Chondrocyte (in vitro differentiated cells): ENCODE measurements around the gene CD33. TPM values are rescaled to one million over a fixed set of nuclear protein-coding genes. Genes with fewer than 3 reads are reported as not detected.

Experiments
- DNase-seq: peaks from one replicate; pipeline ENCODE4 v3.0.0; 2021; ENCODE audit warnings: mixed read lengths, low spot score
- H3K27ac Mint-ChIP-seq: one replicate; pipeline ENCODE4 v1.8.0; 2021; ENCODE audit warnings: mild to moderate bottlenecking, moderate library complexity, mixed read lengths; ENCODE audit not compliant: unreplicated experiment
- H3K27me3 Mint-ChIP-seq: 2 replicates; pipeline ENCODE4 v1.8.0; 2021; ENCODE audit warnings: low read depth, mixed read lengths
- H3K36me3 Mint-ChIP-seq: 2 replicates; pipeline ENCODE4 v1.8.0; 2021; ENCODE audit warnings: low read depth, mixed read lengths
- H3K4me1 Mint-ChIP-seq: 2 replicates; pipeline ENCODE4 v1.8.0; 2021; ENCODE audit warnings: low read depth, mild to moderate bottlenecking, mixed read lengths
- H3K4me3 Mint-ChIP-seq: one replicate; pipeline ENCODE4 v1.8.0; 2021; ENCODE audit warnings: mild to moderate bottlenecking, moderate library complexity, mixed read lengths; ENCODE audit not compliant: unreplicated experiment
- H3K9me3 Mint-ChIP-seq: 2 replicates; pipeline ENCODE4 v1.8.0; 2021; ENCODE audit warnings: low read depth, mixed read lengths
- CTCF ChIP-seq: fragments of 200-600 bp; sonication (generic); IDR thresholded peaks from 2 replicates; pipeline ENCODE4 v1.5.0; 2021; ENCODE audit warnings: antibody characterized with exemption, mild to moderate bottlenecking, moderate library complexity
- total RNA-seq: library from RNA; stranded (reverse); gene quantifications from 3 replicates; pipeline ENCODE4 v1.2.1, GENCODE V29; 2021

Gene CD33
- total RNA-seq, 1 donor from 2014 or later, result not detected

GRCh38 chr19:51198641-51199040 is 26.2 kb upstream of the CD33 start:
- no peak overlapping the region for H3K4me3 Mint-ChIP-seq
- no peaks in the 10 kb centered on the region for H3K36me3 Mint-ChIP-seq
- no peak for DNase-seq
- TF ChIP-seq CTCF, result no peak
- no peak overlapping the region for H3K27ac Mint-ChIP-seq
- H3K4me1 Mint-ChIP-seq, result no peaks in the 10 kb centered on the region
- H3K9me3 Mint-ChIP-seq, result no peaks in the 10 kb centered on the region
- H3K27me3 Mint-ChIP-seq, result peaks cover 4% of the 10 kb centered on the region

- Mint-ChIP-seq H3K36me3 (no peaks in the 10 kb centered on the region), H3K27ac (no peak overlapping the region), H3K4me3 (no peak overlapping the region), H3K27me3 (peaks cover 7% of the 10 kb centered on the region), H3K4me1 (no peaks in the 10 kb centered on the region), H3K9me3 (no peaks in the 10 kb centered on the region)
- DNase-seq, result no peak
- no peak for TF ChIP-seq CTCF
Observed at GRCh38 chr19:51200071-51200666, 24.7 kb upstream of the CD33 start.

- Mint-ChIP-seq H3K4me1 (no peaks in the 10 kb centered on the region), H3K36me3 (no peaks in the 10 kb centered on the region), H3K27ac (no peak overlapping the region), H3K9me3 (no peaks in the 10 kb centered on the region), H3K27me3 (peaks cover 7% of the 10 kb centered on the region), H3K4me3 (no peak overlapping the region)
- no peak for DNase-seq
- no peak for TF ChIP-seq CTCF
Observed at GRCh38 chr19:51201712-51202111, 23.2 kb upstream of the CD33 start.

GRCh38 chr19:51203916-51204315 is 21.0 kb upstream of the CD33 start:
- no peak for DNase-seq
- H3K36me3 Mint-ChIP-seq, result no peaks in the 10 kb centered on the region
- H3K27me3 Mint-ChIP-seq, result peaks cover 7% of the 10 kb centered on the region
- H3K4me1 Mint-ChIP-seq, result no peaks in the 10 kb centered on the region
- H3K4me3 Mint-ChIP-seq, result no peak overlapping the region
- no peak for TF ChIP-seq CTCF
- H3K9me3 Mint-ChIP-seq, result no peaks in the 10 kb centered on the region
- no peak overlapping the region for H3K27ac Mint-ChIP-seq

- Mint-ChIP-seq H3K4me1 (no peaks in the 10 kb centered on the region), H3K9me3 (no peaks in the 10 kb centered on the region), H3K36me3 (no peaks in the 10 kb centered on the region), H3K4me3 (no peak overlapping the region), H3K27ac (no peak overlapping the region), H3K27me3 (peaks cover 7% of the 10 kb centered on the region)
- no peak for TF ChIP-seq CTCF
- no peak for DNase-seq
Observed at GRCh38 chr19:51204321-51204720, 20.6 kb upstream of the CD33 start.
